A673 (cell line): Measurements from ENCODE around the gene FKBP1A. TPM values are rescaled to one million over a fixed set of nuclear protein-coding genes. Genes with fewer than 3 reads are reported as not detected.
A peak's percentile ranks its signal among the peaks of the same experiment; 100 is the strongest.

ENCODE experiments used
- BruUV-seq: library from RNA; stranded (reverse); fragments of 400-500 nt; replicated peaks from 2 replicates; lab custom pipeline; 2021; lab: Mats Ljungman, UMichigan
- CTCF ChIA-PET: fragments of 300-600 bp; sonication (Branson Sonifier 250); formaldehyde crosslinking; loops from one replicate; lab custom pipeline; 2022; ENCODE audit warnings: antibody characterized with exemption; lab: Charles Lee
- POLR2A ChIA-PET: fragments of 300-600 bp; sonication (Branson Sonifier 250); formaldehyde crosslinking; loops from one replicate; lab custom pipeline; 2022; ENCODE audit warnings: antibody characterized with exemption; ENCODE audit not compliant: low non-redundant PET; lab: Charles Lee
- DNase-seq: peaks from one replicate; pipeline ENCODE4 v3.0.0-alpha.2; 2015; ENCODE audit warnings: low spot score
- H3K27ac ChIP-seq: fragments of 200-600 bp; sonication (generic); 2 replicates; pipeline ENCODE4 v1.5.1; 2016; ENCODE audit warnings: mixed run types, low read depth, mild to moderate bottlenecking, mixed read lengths, antibody characterized with exemption, low read length; ENCODE audit not compliant: poor library complexity, severe bottlenecking
- H3K27me3 ChIP-seq: fragments of 200-600 bp; sonication (generic); replicated peaks from 2 replicates; pipeline ENCODE4 v1.6.1; 2017; ENCODE audit warnings: mixed run types, low read depth, mild to moderate bottlenecking, mixed read lengths, antibody characterized with exemption, low read length; ENCODE audit not compliant: insufficient read depth, poor library complexity
- H3K36me3 ChIP-seq: fragments of 200-600 bp; sonication (generic); 2 replicates; pipeline ENCODE4 v1.6.1; 2016; ENCODE audit warnings: mixed run types, mild to moderate bottlenecking, mixed read lengths, antibody characterized with exemption, low read length; ENCODE audit not compliant: insufficient read depth, poor library complexity, severe bottlenecking
- H3K4me1 ChIP-seq: fragments of 200-600 bp; sonication (generic); 2 replicates; pipeline ENCODE4 v1.6.1; 2017; ENCODE audit warnings: mixed run types, mild to moderate bottlenecking, mixed read lengths, antibody characterized with exemption, low read length; ENCODE audit not compliant: insufficient read depth, poor library complexity, severe bottlenecking
- H3K4me3 ChIP-seq: fragments of 200-600 bp; sonication (generic); 2 replicates; pipeline ENCODE4 v1.5.1; 2016; ENCODE audit warnings: low read depth, mixed run types, mild to moderate bottlenecking, mixed read lengths, low read length; ENCODE audit not compliant: poor library complexity, severe bottlenecking
- H3K9me3 ChIP-seq: fragments of 200-600 bp; sonication (generic); 2 replicates; pipeline ENCODE4 v1.6.1; 2016; ENCODE audit warnings: mixed run types, low read depth, mild to moderate bottlenecking, mixed read lengths, antibody characterized with exemption, low read length; ENCODE audit not compliant: poor library complexity, severe bottlenecking
- CTCF ChIP-seq: fragments of 300-800, 200-600 bp; sonication (generic); conservative IDR thresholded peaks from 2 replicates; pipeline ENCODE4 v1.5.1; 2017; ENCODE audit warnings: low read depth, mild to moderate bottlenecking, antibody characterized with exemption, low read length, moderate library complexity, mixed read lengths
- EZH2 ChIP-seq: fragments of 200-600 bp; sonication (generic); IDR thresholded peaks from 2 replicates; pipeline ENCODE4 v1.6.1; 2017; ENCODE audit warnings: borderline replicate concordance, low read depth, mild to moderate bottlenecking, mixed read lengths, antibody characterized with exemption, low read length; ENCODE audit not compliant: poor library complexity, severe bottlenecking
- intact Hi-C: fragments of 100-400 bp; cut with micrococcal nuclease; formaldehyde crosslinking; loops from one replicate; pipeline ENCODE4 v1.10.0; 2022; ENCODE audit not compliant: unreplicated experiment
- total RNA-seq: library from RNA; stranded (reverse); gene quantifications from 2 replicates; pipeline ENCODE4 v1.2.3, GENCODE V29; 2021

Gene FKBP1A
- total RNA-seq, 1 experiment from 2014 or later = 264 TPM

DNA sequence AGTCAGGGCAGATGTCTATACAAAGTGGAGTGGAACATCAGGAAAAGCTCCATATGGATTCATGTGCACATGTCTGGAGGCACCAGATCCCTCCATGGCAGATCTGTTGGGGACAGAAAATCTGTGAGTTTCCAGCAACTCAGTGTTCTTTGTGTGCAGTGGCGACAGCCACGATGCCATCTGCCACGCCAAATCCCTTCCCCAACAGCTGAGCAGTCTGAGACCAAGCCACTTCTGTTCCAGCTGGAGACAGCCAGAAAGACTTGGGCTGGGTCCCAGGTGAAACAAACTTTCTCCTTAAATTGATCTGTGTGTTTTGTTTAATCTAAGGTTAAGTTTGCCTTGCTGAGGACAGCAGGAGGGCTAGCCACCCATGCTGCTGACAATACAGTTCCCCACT is 22.9 kb downstream of the FKBP1A start:
- POLR2A ChIA-PET = no interaction called here
- peaks cover 7% of the 10 kb centered on the region for H3K4me1 ChIP-seq
- H3K36me3 ChIP-seq = peaks cover 55% of the 10 kb centered on the region
- CTCF ChIA-PET = no interaction called here
- no peak overlapping the region for H3K4me3 ChIP-seq
- BruUV-seq = no TSS peak
- no peaks in the 10 kb centered on the region for H3K27me3 ChIP-seq
- no peak for DNase-seq
- H3K9me3 ChIP-seq = no peaks in the 10 kb centered on the region
- intact Hi-C loops = no loop called here
- peak overlapping the region; percentile 52 for H3K27ac ChIP-seq
- TF ChIP-seq CTCF = no peak
- no peak for TF ChIP-seq EZH2

GRCh38 chr20:1368448-1369199 is 24.2 kb downstream of the FKBP1A start:
- Histone ChIP-seq H3K9me3 (no peaks in the 10 kb centered on the region), H3K36me3 (peaks cover 42% of the 10 kb centered on the region), H3K27me3 (no peaks in the 10 kb centered on the region), H3K4me3 (no peak overlapping the region), H3K27ac (no peak overlapping the region), H3K4me1 (peaks cover 7% of the 10 kb centered on the region)
- intact Hi-C loops = no loop called here
- ChIA-PET POLR2A (interaction anchor here (0.6 to 0.7 kb wide), 2 partner anchors 15 to 1096 kb away, joined by 3 to 6 read pairs; no protein-coding TSS in a partner anchor), CTCF (no interaction called here)
- no TSS peak for BruUV-seq
- peak; percentile 49 for DNase-seq
- TF ChIP-seq EZH2 (no peak), CTCF (no peak)

- no TSS peak for BruUV-seq
- CTCF ChIA-PET = no interaction called here
- no peak for DNase-seq
- peaks cover 7% of the 10 kb centered on the region for H3K4me1 ChIP-seq
- H3K9me3 ChIP-seq = no peaks in the 10 kb centered on the region
- intact Hi-C loops = no loop called here
- H3K27me3 ChIP-seq = no peaks in the 10 kb centered on the region
- POLR2A ChIA-PET = no interaction called here
- peaks cover 31% of the 10 kb centered on the region for H3K36me3 ChIP-seq
- no peak overlapping the region for H3K27ac ChIP-seq
- no peak overlapping the region for H3K4me3 ChIP-seq
- TF ChIP-seq CTCF = no peak
Measured at GRCh38 chr20:1367479-1367878, 25.4 kb downstream of the FKBP1A start.
